Kidney (tissue), 14 donors: ENCODE results near the gene UVSSA. TPM values are rescaled to one million over a fixed set of nuclear protein-coding genes. Genes with fewer than 3 reads are reported as not detected.

Experiments
- DNase-seq, 5 donors: peaks; one replicate each; pipeline ENCODE4 v3.0.0-alpha.2; 2013 to 2020
- FAIRE-seq: peaks from 2 replicates; lab custom pipeline; 2012; peaks lifted over from hg19 to GRCh38; lab: Jason Lieb, UNC
- H3K27ac ChIP-seq, 2 donors: one replicate each; pipeline ENCODE4 v1.7.0; 2013; ENCODE audit warnings: low read depth in 2 of 2, low read length in 2 of 2, inconsistent platforms in 1 of 2
- H3K27me3 ChIP-seq: one replicate; pipeline ENCODE4 v1.7.1; 2013; ENCODE audit warnings: low read length, inconsistent platforms; ENCODE audit not compliant: control insufficient read depth, insufficient read depth
- H3K36me3 ChIP-seq, 3 donors: one replicate each; pipeline versions ENCODE4 v1.7.0 to v1.7.1; 2013; ENCODE audit warnings: low read length in 3 of 3, control low read depth in 1 of 3, inconsistent platforms in 1 of 3; ENCODE audit not compliant: insufficient read depth in 3 of 3, control insufficient read depth in 2 of 3
- H3K4me1 ChIP-seq, 3 donors: one replicate each; pipeline versions ENCODE4 v1.7.0 to v1.7.1; 2013; ENCODE audit warnings: low read length in 3 of 3, inconsistent platforms in 1 of 3, low read depth in 1 of 3; ENCODE audit not compliant: control insufficient read depth in 2 of 3, insufficient read depth in 2 of 3
- H3K4me3 ChIP-seq, 3 donors: one replicate each; pipeline versions ENCODE4 v1.7.0 to v1.8.1; 2013; ENCODE audit warnings: low read length in 3 of 3, control low read depth in 1 of 3, inconsistent platforms in 1 of 3
- H3K9ac ChIP-seq, 3 donors: one replicate each; pipeline versions ENCODE4 v1.7.0 to v1.7.1; 2013; ENCODE audit warnings: low read length in 3 of 3, control low read depth in 1 of 3, inconsistent platforms in 1 of 3
- H3K9me3 ChIP-seq, 3 donors: one replicate each; pipeline versions ENCODE4 v1.7.0 to v1.7.1; 2013; ENCODE audit warnings: low read length in 3 of 3, control low read depth in 1 of 3, inconsistent platforms in 1 of 3; ENCODE audit not compliant: control insufficient read depth in 2 of 3, insufficient read depth in 1 of 3
- CTCF ChIP-seq: IDR thresholded peaks from 3 replicates; pipeline ENCODE4 v1.5.1; 2012; ENCODE audit warnings: mild to moderate bottlenecking, moderate library complexity, borderline replicate concordance; ENCODE audit not compliant: insufficient read depth; ENCODE audit errors: extremely low read depth
- intact Hi-C: fragments of 100-400 bp; cut with DNase I; formaldehyde crosslinking; loops from one replicate; pipeline ENCODE4 v1.11.1; 2022
- polyA plus RNA-seq: library from polyadenylated mRNA; stranded (reverse); fragments of 350-450 nt; fragmentation: Illumina TruSeq; extraction: RNeasy Lipid Tissue Mini Kit (QIAGEN cat#74804); gene quantifications from one replicate; pipeline ENCODE4 v1.2.3, GENCODE V29; 2014; ENCODE audit warnings: low read depth, low replicate concordance; ENCODE audit not compliant: insufficient read depth
- total RNA-seq: library from RNA; stranded (reverse); fragmentation: NEBNext Ultra II Directional; extraction: Animal tissue kit (Norgen Biotek cat#: 25700); gene quantifications from one replicate; pipeline ENCODE4 v1.2.1, GENCODE V29; 2021
- donor health status: control.
- donor health status: control.
- donor health status: control.
- donor health status: control.
- donor health status: control.
- donor health status: DM: yes; HTN: yes; CAD: no.
- donor health status: Normal renal cell carcinoma (clear cell type).

Gene UVSSA
- total and polyA plus RNA-seq, 2 donors from 2014 or later = 5.2 to 32.5 TPM

- H3K36me3 ChIP-seq = no peaks in the 10 kb centered on the region
- DNase-seq (peak in 2 of 5 donors; percentile 18 to 58), FAIRE-seq (no peak)
- H3K4me1 ChIP-seq = peaks cover 0 to 4% (median 0%) of the 10 kb centered on the region in 3 donors
- no peaks in the 10 kb centered on the region for H3K9me3 ChIP-seq
- TF ChIP-seq CTCF = no peak
- no peak overlapping the region for H3K4me3 ChIP-seq
- H3K27me3 ChIP-seq = peaks cover 25% of the 10 kb centered on the region
- intact Hi-C loops = no loop called here
- H3K27ac ChIP-seq = no peak overlapping the region
- no peak overlapping the region for H3K9ac ChIP-seq
Measured at GRCh38 chr4:1404573-1405253, 57.7 kb downstream of the UVSSA start.

GRCh38 chr4:1405254-1405635 lies 58.2 kb downstream of the UVSSA start:
- DNase-seq (no peak), FAIRE-seq (no peak)

GRCh38 chr4:1405636-1406393 lies 58.8 kb downstream of the UVSSA start:
- peak in 1 of 5 donors; percentile 59 for DNase-seq
- TF ChIP-seq CTCF = no peak
- peaks cover 0 to 4% (median 0%) of the 10 kb centered on the region in 3 donors for H3K4me1 ChIP-seq

More at GRCh38 chr4:1405254-1405635, 58.2 kb downstream of the UVSSA start:
- intact Hi-C loops = no loop called here
- TF ChIP-seq CTCF = no peak
- H3K9ac ChIP-seq = no peak overlapping the region
- no peaks in the 10 kb centered on the region for H3K36me3 ChIP-seq
- H3K4me1 ChIP-seq = peaks cover 0 to 4% (median 0%) of the 10 kb centered on the region in 3 donors
- H3K27ac ChIP-seq = no peak overlapping the region
- H3K9me3 ChIP-seq = no peaks in the 10 kb centered on the region
- H3K27me3 ChIP-seq = peaks cover 25% of the 10 kb centered on the region
- H3K4me3 ChIP-seq = no peak overlapping the region

More at GRCh38 chr4:1405636-1406393, 58.8 kb downstream of the UVSSA start:
- no peaks in the 10 kb centered on the region for H3K9me3 ChIP-seq
- no peaks in the 10 kb centered on the region for H3K36me3 ChIP-seq
- no peak for FAIRE-seq
- H3K9ac ChIP-seq = no peak overlapping the region
- H3K4me3 ChIP-seq = no peak overlapping the region
- intact Hi-C loops = no loop called here
- H3K27ac ChIP-seq = no peak overlapping the region
- peaks cover 24% of the 10 kb centered on the region for H3K27me3 ChIP-seq
